ENCODE measurements around the gene CD180.
"Not testable (repeated sequence)": the region's sequence is repeated elsewhere in the genome, so short reads cannot be mapped to it uniquely, and the experiment has no call there.

CD180 gene

GRCh38 chr5:67188274-67189078 lies 8.1 kb downstream of the CD180 start:
- DNase-seq (ENCODE audit: low read depth): no peak

DNA sequence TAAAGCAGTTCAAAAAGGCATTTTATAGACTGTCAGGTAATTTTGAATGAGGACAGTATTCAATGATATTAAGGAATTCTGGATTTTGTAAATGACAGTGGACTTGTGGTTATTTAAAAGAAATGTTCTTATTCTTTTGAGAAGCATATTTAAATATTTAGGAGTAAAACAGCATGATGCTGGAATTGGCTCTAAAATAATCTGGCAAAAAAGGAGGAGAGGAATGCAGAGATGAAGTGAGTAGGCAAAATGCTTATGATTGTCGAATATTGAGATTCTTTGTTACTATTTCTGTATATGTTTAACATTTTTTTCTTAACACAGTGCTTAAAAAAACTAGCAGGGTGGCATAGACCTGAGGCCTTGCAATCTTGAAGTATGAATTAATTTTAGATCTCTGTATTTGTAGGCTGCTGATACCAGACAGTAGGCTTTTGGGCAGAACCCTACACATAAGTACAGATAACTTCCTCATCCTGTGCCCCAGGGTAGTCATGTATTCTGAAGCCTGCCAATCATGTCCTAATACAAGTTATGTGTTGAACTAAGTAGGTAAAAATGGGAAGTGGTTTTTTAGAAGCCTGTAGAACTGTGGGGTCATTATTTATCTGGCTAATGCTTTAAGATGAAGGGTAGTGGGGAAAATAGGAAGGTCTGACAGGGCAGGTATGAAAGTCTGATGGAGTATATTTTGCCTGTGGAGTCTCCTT lies 9.4 kb downstream of the CD180 start:
- no peak for DNase-seq (ENCODE audit: low read depth)

- DNase-seq (ENCODE audit: low read depth): no peak
These were observed 12.7 kb downstream of the CD180 start for GRCh38 chr5:67183859-67184258.

DNA sequence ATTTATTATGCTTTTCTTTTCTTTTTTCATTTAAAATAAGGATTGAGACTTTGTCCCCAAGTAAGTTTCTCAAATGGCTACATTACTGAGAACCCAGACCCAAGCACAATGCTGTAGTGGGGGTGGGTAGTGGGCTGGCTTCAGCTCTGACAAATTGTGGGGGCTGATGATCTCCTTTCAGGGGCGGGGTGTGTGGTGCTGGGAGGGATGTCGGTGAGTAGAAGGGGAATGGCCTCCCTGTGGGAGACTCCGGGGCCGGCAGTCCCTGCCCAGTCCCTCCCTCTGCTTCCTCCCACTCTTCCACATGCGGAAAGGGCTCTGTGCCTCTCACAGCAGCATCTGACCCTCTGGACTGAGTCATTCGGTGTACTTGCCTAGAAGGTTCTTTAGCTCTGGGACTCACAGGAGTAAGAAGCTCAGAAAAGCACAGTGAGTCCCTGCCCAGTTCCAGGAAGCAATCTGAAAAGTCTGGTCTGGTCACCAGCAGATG lies 14.3 kb downstream of the CD180 start:
- no peak for DNase-seq (ENCODE audit: low read depth)

- DNase-seq (ENCODE audit: low read depth): no peak
These were observed 14.9 kb downstream of the CD180 start for GRCh38 chr5:67181648-67182221.

DNA sequence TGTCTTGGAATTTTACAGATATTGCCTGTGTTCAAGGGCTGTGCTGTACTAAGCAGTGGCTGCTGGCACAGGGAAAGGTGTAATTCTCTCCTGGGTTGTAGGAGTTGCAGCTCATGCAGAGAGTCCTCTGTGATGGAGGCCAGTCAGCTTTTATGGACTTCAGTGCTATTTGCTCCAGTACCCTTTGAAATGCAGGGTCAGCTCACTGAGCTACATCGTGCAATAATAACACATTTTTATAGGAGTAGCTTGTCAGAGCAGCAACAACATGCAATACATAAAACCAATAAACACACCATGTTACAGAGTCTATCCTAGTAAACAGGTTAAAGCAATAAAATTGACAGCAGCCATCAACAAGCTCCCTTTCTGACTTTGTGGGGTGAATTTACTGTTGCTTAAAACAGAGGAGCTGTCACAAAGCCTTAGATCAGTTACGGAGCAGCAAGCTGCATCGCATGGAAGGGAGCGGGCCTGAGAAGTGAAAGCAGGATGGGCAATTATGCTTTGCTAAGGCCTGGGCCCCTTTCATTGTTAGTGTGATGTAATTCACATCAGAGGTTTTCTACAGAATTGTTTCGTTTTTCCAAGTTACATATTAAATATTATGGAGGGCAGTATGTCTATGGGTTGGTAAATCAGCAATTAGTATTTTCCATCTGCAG lies 16.8 kb downstream of the CD180 start:
- no peak for DNase-seq (ENCODE audit: low read depth)

- DNase-seq (ENCODE audit: low read depth): no peak
These were observed 17.6 kb downstream of the CD180 start for GRCh38 chr5:67178966-67179365.

DNA sequence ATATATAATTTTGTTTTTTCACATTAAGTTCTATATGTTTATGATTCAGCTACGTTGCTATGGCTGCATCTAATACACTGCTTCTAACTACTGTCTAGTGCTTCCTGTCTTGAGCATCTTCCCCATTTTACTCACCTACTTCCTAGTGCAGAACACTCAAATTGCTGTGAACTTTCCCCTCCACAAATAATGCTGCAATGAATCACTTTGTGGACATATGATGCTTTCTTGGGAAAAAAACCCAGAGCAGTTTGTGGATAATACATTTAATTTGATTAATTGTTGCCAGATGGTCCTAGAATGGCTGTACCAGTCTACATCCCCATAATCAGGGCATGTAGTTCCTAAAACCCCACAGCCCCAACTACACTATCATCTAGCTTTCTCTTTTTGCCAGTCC lies 18.5 kb downstream of the CD180 start:
- no peak for DNase-seq (ENCODE audit: low read depth)

GRCh38 chr5:67176936-67177335 lies 19.7 kb downstream of the CD180 start:
- DNase-seq (ENCODE audit: low read depth): no peak

DNA sequence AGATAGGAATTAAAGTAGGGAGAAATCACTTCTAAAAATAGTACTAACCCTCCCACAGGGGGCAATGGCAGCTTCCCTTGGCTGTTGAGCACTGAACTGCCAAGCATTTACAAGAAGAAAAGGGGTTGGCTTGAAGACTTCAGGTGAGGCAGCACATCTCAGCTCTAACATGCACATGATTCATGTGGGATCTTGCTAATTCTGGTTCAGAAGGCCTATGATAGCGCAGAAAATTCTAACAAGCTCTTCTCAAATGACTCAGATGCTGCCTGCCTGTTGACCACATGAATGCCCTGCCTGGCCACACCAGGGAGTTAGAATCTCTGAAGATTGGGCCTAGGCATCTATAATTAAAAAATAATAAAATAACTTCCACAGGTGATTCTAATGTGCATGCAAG lies 22.6 kb downstream of the CD180 start:
- DNase-seq (ENCODE audit: low read depth): no peak

- DNase-seq (ENCODE audit: low read depth): not testable (repeated sequence)
These were observed 23.2 kb downstream of the CD180 start for GRCh38 chr5:67173351-67173750.

DNA sequence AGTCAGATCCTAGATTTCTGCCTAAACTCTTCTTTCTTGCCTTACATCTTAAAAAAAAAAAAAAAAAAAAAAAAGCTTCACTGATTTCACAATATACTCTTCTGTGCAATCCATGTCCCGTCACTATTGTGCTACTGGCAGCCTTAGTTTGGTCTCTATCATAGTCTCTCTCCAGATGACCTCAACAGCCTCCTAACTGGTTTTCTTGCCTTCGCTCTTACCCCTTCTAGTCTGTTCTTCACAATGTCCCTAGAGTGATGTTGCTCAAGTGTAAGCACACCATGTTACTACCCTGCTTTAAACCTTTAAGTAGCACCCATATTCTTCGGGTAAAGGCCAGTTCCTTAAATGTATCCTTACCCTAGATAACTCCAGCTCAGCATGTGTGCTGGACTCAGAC lies 25.8 kb downstream of the CD180 start:
- DNase-seq (ENCODE audit: low read depth): no peak

- no peak for DNase-seq (ENCODE audit: low read depth)
These were observed 28.5 kb downstream of the CD180 start for GRCh38 chr5:67168069-67168468.

- DNase-seq (ENCODE audit: low read depth): no peak
These were observed 29.9 kb downstream of the CD180 start for GRCh38 chr5:67166460-67167285.

GRCh38 chr5:67165526-67166459 lies 30.8 kb downstream of the CD180 start:
- no peak for DNase-seq (ENCODE audit: low read depth)

GRCh38 chr5:67164856-67165525 lies 31.6 kb downstream of the CD180 start:
- DNase-seq (ENCODE audit: low read depth): no peak

DNA sequence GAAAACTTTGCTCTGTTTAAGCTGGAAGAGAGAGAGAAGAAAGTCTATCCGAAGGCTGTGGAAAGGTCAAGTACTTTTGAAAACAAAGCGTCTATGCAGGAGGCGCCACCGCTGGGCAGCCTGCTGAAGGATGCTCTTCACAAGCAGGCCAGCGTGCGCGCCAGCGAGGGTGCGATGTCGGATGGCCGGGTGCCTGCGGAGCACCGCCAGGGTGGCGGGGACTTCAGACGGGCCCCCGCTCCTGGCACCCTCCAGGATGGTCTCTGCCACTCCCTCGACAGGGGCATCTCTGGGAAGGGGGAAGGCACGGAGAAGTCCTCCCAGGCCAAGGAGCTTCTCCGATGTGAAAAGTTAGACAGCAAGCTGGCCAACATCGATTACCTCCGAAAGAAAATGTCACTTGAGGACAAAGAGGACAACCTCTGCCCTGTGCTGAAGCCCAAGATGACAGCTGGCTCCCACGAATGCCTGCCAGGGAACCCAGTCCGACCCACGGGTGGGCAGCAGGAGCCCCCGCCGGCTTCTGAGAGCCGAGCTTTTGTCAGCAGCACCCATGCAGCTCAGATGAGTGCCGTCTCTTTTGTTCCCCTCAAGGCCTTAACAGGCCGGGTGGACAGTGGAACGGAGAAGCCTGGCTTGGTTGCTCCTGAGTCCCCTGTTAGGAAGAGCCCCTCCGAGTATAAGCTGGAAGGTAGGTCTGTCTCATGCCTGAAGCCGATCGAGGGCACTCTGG lies 32.6 kb downstream of the CD180 start:
- DNase-seq (ENCODE audit: low read depth): no peak

- no peak for DNase-seq (ENCODE audit: low read depth)
These were observed 33.3 kb downstream of the CD180 start for GRCh38 chr5:67163231-67163756.

DNA sequence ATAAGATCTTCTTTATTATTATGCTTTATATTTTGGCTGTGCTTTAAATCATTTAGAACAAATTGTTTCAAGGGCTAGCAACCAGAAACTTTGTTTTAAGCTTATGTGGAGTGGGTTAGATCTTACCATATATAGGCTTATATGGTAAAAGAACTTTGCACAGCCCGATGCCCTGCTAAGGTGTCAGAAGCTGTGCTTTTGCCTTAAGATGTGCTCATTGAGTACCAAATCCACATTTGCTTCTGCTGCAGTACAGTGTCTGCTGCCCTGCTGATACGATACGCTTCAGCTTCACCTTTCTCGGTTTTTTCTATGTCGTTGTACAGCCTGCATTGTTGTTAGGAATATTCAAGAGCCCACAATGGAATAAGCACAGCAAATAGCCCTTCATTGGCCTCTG lies 34.8 kb downstream of the CD180 start:
- no peak for DNase-seq (ENCODE audit: low read depth)
